Liver (tissue), 3 donors: ENCODE results near the gene MCEMP1.

Experiments
- JUND ChIP-seq, 2 donors: IDR thresholded peaks; 2 replicates each; pipeline ENCODE4 v1.6.1; 2016; ENCODE audit warnings: antibody characterized with exemption in 2 of 2
- MAX ChIP-seq: IDR thresholded peaks from 2 replicates; pipeline ENCODE4 v1.6.1; 2016; ENCODE audit warnings: antibody characterized with exemption
- TF ChIP-seq, protein P1 (sequence below): fragments of 150-350 bp; IDR thresholded peaks from 2 replicates; pipeline ENCODE4 v1.5.1; 2017; ENCODE audit warnings: improper control_type of control experiment, low read depth, low read length; ENCODE audit not compliant: missing input control
- donor health status: healthy.
- donor health status: healthy.

GRCh38 chr19:7706188-7706954 lies 29.5 kb downstream of the MCEMP1 start:
- TF ChIP-seq MAX (no peak), JUND (IDR thresholded peaks at IDR 0.05) (no peak)
- TF ChIP-seq, protein P1, sequence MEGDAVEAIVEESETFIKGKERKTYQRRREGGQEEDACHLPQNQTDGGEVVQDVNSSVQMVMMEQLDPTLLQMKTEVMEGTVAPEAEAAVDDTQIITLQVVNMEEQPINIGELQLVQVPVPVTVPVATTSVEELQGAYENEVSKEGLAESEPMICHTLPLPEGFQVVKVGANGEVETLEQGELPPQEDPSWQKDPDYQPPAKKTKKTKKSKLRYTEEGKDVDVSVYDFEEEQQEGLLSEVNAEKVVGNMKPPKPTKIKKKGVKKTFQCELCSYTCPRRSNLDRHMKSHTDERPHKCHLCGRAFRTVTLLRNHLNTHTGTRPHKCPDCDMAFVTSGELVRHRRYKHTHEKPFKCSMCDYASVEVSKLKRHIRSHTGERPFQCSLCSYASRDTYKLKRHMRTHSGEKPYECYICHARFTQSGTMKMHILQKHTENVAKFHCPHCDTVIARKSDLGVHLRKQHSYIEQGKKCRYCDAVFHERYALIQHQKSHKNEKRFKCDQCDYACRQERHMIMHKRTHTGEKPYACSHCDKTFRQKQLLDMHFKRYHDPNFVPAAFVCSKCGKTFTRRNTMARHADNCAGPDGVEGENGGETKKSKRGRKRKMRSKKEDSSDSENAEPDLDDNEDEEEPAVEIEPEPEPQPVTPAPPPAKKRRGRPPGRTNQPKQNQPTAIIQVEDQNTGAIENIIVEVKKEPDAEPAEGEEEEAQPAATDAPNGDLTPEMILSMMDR, result no peak
